UCSD-AML1 (cell line): Measurements from ENCODE around the gene PRRC2B.

Experiments
- DNase-seq: peaks from one replicate; lab custom pipeline; 2025; ENCODE audit not compliant: unreplicated experiment; lab: John Stamatoyannopoulos, UW

PRRC2B gene

GRCh38 chr9:131406563-131407436 is 12.9 kb downstream of the PRRC2B start:
- no peak for DNase-seq

GRCh38 chr9:131407717-131408195 is 13.9 kb downstream of the PRRC2B start:
- no peak for DNase-seq

- DNase-seq = no peak
Measured at GRCh38 chr9:131409458-131409992, 15.6 kb downstream of the PRRC2B start.

GRCh38 chr9:131410044-131410491 is 16.2 kb downstream of the PRRC2B start:
- no peak for DNase-seq

GRCh38 chr9:131411719-131412681 is 18.1 kb downstream of the PRRC2B start:
- no peak for DNase-seq

- DNase-seq = no peak
Measured at GRCh38 chr9:131416509-131416908, 22.6 kb downstream of the PRRC2B start.

GRCh38 chr9:131417264-131418142 is 23.6 kb downstream of the PRRC2B start:
- DNase-seq = no peak

- DNase-seq = no peak
Measured at GRCh38 chr9:131418143-131419025, 24.5 kb downstream of the PRRC2B start.

- DNase-seq = no peak
Measured at GRCh38 chr9:131419026-131419614, 25.2 kb downstream of the PRRC2B start.

GRCh38 chr9:131419716-131420115 is 25.8 kb downstream of the PRRC2B start:
- DNase-seq = no peak

- DNase-seq = no peak
Measured at GRCh38 chr9:131420980-131421624, 27.2 kb downstream of the PRRC2B start.

GRCh38 chr9:131421691-131422090 is 27.8 kb downstream of the PRRC2B start:
- no peak for DNase-seq

GRCh38 chr9:131422241-131422792 is 28.4 kb downstream of the PRRC2B start:
- no peak for DNase-seq

- DNase-seq = no peak
Measured at GRCh38 chr9:131423171-131423581, 29.3 kb downstream of the PRRC2B start.

GRCh38 chr9:131426545-131426944 is 32.7 kb downstream of the PRRC2B start:
- no peak for DNase-seq

- no peak for DNase-seq
Measured at GRCh38 chr9:131429121-131430012, 35.5 kb downstream of the PRRC2B start.

- no peak for DNase-seq
Measured at GRCh38 chr9:131432050-131432449, 38.2 kb downstream of the PRRC2B start.
